PC-3 (cell line): ENCODE measurements around the gene ADGRF5. TPM values are rescaled to one million over a fixed set of nuclear protein-coding genes. Genes with fewer than 3 reads are reported as not detected.
"Not testable (repeated sequence)": the region's sequence is repeated elsewhere in the genome, so short reads cannot be mapped to it uniquely, and the experiment has no call there.

Experiments
- ATAC-seq: fragments of 200-7000 bp; cut with Tn5 transposase; 2 replicates; pipeline ENCODE4 v1.9.1; 2020; ENCODE audit warnings: mild to moderate bottlenecking, moderate library complexity
- BruUV-seq: library from RNA; stranded (reverse); fragments of 400-500 nt; replicated peaks from 2 replicates; lab custom pipeline; 2021; lab: Mats Ljungman, UMichigan
- CTCF ChIA-PET: fragments of 300-600 bp; sonication (Branson Sonifier 250); formaldehyde crosslinking; loops from one replicate; lab custom pipeline; 2022; ENCODE audit warnings: antibody characterized with exemption; lab: Charles Lee
- POLR2A ChIA-PET: fragments of 300-600 bp; sonication (Branson Sonifier 250); formaldehyde crosslinking; loops from one replicate; lab custom pipeline; 2022; ENCODE audit warnings: antibody characterized with exemption; ENCODE audit not compliant: unreplicated experiment; lab: Charles Lee
- DNase-seq: peaks from one replicate; pipeline ENCODE4 v3.0.0-alpha.2; 2015
- H2AFZ ChIP-seq: fragments of 300-600 bp; sonication (generic); 2 replicates; pipeline ENCODE4 v1.6.0; 2016; ENCODE audit warnings: antibody characterized with exemption, low read length
- H3F3A ChIP-seq: fragments of 300-600 bp; sonication (generic); one replicate; pipeline ENCODE4 v1.6.0; 2017; ENCODE audit warnings: antibody characterized with exemption, low read length, control low read depth, mild to moderate bottlenecking; ENCODE audit not compliant: unreplicated experiment
- H3K27ac ChIP-seq: fragments of 300-600 bp; sonication (generic); 2 replicates; pipeline ENCODE4 v1.5.1; 2016; ENCODE audit warnings: mild to moderate bottlenecking, low read length
- H3K27me3 ChIP-seq: fragments of 300-600 bp; sonication (generic); 2 replicates; pipeline ENCODE4 v1.6.1; 2016; ENCODE audit warnings: low read length, mixed read lengths
- H3K36me3 ChIP-seq: fragments of 300-600 bp; sonication (generic); 2 replicates; pipeline ENCODE4 v1.6.1; 2016; ENCODE audit warnings: low read depth, mixed run types, low read length, mixed read lengths
- H3K4me1 ChIP-seq: fragments of 300-600 bp; sonication (generic); 2 replicates; pipeline ENCODE4 v1.5.1; 2016; ENCODE audit warnings: low read length; ENCODE audit not compliant: insufficient read depth
- H3K4me2 ChIP-seq: fragments of 300-600 bp; sonication (generic); 2 replicates; pipeline ENCODE4 v1.6.0; 2016; ENCODE audit warnings: low read length
- H3K4me3 ChIP-seq: fragments of 300-600 bp; sonication (generic); 2 replicates; pipeline ENCODE4 v1.5.1; 2016; ENCODE audit warnings: mild to moderate bottlenecking, low read length, mixed read lengths
- H3K79me2 ChIP-seq: fragments of 300-600 bp; sonication (generic); 2 replicates; pipeline ENCODE4 v1.6.1; 2017; ENCODE audit warnings: low read length, mixed read lengths
- H3K9ac ChIP-seq: fragments of 300-600 bp; sonication (generic); 2 replicates; pipeline ENCODE4 v1.6.0; 2016; ENCODE audit warnings: mild to moderate bottlenecking, low read length
- H3K9me2 ChIP-seq: fragments of 300-600 bp; sonication (generic); replicated peaks from 2 replicates; pipeline ENCODE4 v1.6.1; 2016; ENCODE audit warnings: mixed run types, low read length, mixed read lengths
- H3K9me3 ChIP-seq: fragments of 300-600 bp; sonication (generic); 2 replicates; pipeline ENCODE4 v1.6.1; 2016; ENCODE audit warnings: low read length, mixed read lengths
- H4K20me1 ChIP-seq: fragments of 300-600 bp; sonication (generic); 2 replicates; pipeline ENCODE4 v1.6.1; 2016; ENCODE audit warnings: low read length, mixed read lengths
- CTCF ChIP-seq: fragments of 300-600 bp; sonication (generic); conservative IDR thresholded peaks from 2 replicates; pipeline ENCODE4 v1.5.1; 2017; ENCODE audit warnings: antibody characterized with exemption, low read depth, mild to moderate bottlenecking, low read length
- EZH2 ChIP-seq: fragments of 300-600 bp; sonication (generic); IDR thresholded peaks from one replicate; pipeline ENCODE4 v1.6.1; 2017; ENCODE audit warnings: antibody characterized with exemption, mild to moderate bottlenecking, low read length; ENCODE audit not compliant: unreplicated experiment
- EZH2phosphoT487 ChIP-seq: fragments of 300-600 bp; sonication (generic); IDR thresholded peaks from 2 replicates; pipeline ENCODE4 v1.6.1; 2018; ENCODE audit warnings: mild to moderate bottlenecking, antibody characterized with exemption, low read length, borderline replicate concordance
- intact Hi-C: fragments of 100-400 bp; cut with micrococcal nuclease; formaldehyde crosslinking; loops from 2 replicates; pipeline ENCODE4 v1.9.0; 2023
- total RNA-seq: library from RNA; depleted of rRNA; stranded (reverse); fragments of >200 nt; gene quantifications from 2 replicates; pipeline ENCODE4 v1.2.3, GENCODE V29; 2014

ADGRF5 gene
- total RNA-seq, 1 experiment from 2014 or later = 1.6 TPM

DNA sequence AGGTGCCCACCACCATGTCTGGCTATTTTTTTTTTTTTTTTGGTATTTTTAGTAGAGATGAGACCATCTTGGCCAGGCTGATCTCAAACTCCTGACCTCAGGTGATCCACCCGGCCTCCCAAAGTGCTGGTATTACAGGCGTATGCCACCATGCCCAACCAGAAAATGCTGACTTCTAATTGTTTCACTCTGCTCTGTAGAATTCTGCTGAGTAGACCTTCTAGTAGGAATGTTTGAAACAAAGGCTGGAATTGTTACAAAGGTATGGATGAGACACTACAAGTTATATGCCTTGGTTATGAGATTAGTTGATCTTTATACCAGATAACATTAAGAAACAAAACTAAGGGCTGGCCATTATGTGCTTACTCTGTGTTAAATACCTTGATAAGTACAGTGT, 83.7 kb downstream of the ADGRF5 start:
- Histone ChIP-seq H3K9me3 (peaks cover 13% of the 10 kb centered on the region), H3K4me1 (no peaks in the 10 kb centered on the region), H4K20me1 (no peaks in the 10 kb centered on the region), H3F3A (no peaks in the 10 kb centered on the region), H3K9me2 (no peaks in the 10 kb centered on the region), H3K4me3 (no peak overlapping the region), H2AFZ (no peak overlapping the region), H3K27ac (no peak overlapping the region), H3K27me3 (no peaks in the 10 kb centered on the region), H3K9ac (no peak overlapping the region), H3K36me3 (peaks cover 7% of the 10 kb centered on the region; the same call in 1 of the 2 replicates), H3K4me2 (no peak overlapping the region), H3K79me2 (no peaks in the 10 kb centered on the region)
- ChIA-PET POLR2A (no interaction called here), CTCF (no interaction called here)
- TF ChIP-seq EZH2phosphoT487 (no peak), CTCF (no peak), EZH2 (no peak)
- BruUV-seq = no TSS peak
- ATAC-seq = no peak
- DNase-seq = no peak
- intact Hi-C loops = no loop called here

DNA sequence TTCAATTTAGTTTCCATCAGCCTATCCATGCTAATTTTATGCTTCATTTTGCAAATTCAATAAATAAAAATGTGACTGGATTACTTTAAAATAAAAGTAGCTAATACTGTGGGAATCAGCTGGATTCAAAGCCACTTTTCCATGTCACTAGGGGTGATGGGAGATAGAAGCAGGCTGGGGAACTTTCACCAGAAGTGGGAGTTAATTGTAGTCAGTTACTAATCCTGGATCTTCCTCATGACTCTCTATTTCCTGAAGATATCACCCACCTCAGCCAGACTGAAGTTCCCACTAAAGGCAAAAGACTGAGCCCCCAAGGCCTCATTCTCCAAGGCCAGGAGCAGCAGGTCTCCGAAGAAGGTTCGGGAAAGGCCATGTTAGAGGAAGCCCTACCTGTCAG, 86.7 kb downstream of the ADGRF5 start:
- BruUV-seq, POLR2A ChIA-PET: not testable (repeated sequence)

DNA sequence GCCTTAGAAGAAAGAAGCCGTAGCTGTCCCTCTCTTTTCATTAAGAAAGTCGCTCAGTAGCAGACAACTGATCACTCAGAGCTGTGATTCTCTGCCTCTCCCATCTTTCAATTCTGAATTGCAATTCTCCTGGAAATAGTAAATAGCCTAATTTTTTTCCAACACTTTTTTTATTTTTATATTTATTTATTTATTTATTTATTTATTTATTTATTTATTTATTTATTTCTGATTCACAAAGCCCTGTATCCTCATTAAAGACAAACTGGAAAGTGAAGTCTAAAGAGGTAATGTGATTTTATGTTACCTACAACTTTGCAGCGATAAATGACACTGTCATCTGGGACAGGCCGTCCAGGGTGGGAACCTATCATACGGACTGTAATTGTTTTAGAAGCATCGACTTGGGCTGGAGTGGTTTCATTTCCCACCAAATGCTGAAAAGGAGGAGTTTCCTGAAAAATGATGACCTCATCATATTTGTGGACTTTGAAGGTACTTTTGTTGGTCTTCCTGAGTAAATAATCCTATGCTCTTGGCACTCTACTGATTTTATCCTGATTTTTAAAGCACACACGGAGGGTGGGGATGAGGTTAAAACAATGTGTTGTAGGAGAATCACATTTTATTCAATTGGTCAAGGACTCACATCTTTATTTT, 87.4 kb downstream of the ADGRF5 start:
- H3F3A ChIP-seq, BruUV-seq, intact Hi-C loops, DNase-seq, CTCF ChIA-PET, H2AFZ ChIP-seq, H3K36me3 ChIP-seq, H3K9me3 ChIP-seq, H3K4me1 ChIP-seq, H3K9me2 ChIP-seq, POLR2A ChIA-PET, H3K9ac ChIP-seq, H4K20me1 ChIP-seq, H3K27me3 ChIP-seq, H3K79me2 ChIP-seq, H3K4me3 ChIP-seq, ATAC-seq, H3K4me2 ChIP-seq, H3K27ac ChIP-seq: not testable (repeated sequence)

More for the DNA sequence above, 86.7 kb downstream of the ADGRF5 start:
- H3K79me2 ChIP-seq, H3K9me3 ChIP-seq, H3F3A ChIP-seq, CTCF ChIA-PET, H3K36me3 ChIP-seq, H3K4me2 ChIP-seq, H4K20me1 ChIP-seq, H3K27ac ChIP-seq, DNase-seq, H3K9ac ChIP-seq, H3K4me3 ChIP-seq, H3K4me1 ChIP-seq, H3K27me3 ChIP-seq, ATAC-seq, H3K9me2 ChIP-seq, H2AFZ ChIP-seq, intact Hi-C loops: not testable (repeated sequence)

DNA sequence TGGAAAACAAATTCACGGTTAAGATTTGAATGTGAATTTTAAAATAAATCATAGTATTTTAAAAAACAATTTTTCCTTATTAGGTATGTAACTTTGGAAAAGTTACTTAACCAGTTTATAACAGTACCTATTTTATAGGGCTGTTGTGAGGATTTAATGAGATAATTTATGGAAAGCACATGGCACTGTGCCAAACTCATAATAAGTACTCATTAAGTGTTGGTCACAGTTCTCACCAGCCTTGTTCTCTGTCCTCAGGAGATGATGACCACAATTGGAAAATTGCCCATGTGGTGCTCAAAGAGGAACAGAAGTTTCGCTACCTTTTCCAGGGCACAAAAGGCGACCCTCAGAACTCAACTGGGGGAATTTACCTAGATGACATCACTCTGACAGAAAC, 88.9 kb downstream of the ADGRF5 start:
- H3K9me2 ChIP-seq = no peaks in the 10 kb centered on the region
- H2AFZ ChIP-seq = no peak overlapping the region
- H3K4me3 ChIP-seq = no peak overlapping the region
- no peaks in the 10 kb centered on the region for H3K4me1 ChIP-seq
- no peak for TF ChIP-seq EZH2
- no peak for TF ChIP-seq EZH2phosphoT487
- TF ChIP-seq CTCF = no peak
- CTCF ChIA-PET = no interaction called here
- H3K9ac ChIP-seq = no peak overlapping the region
- no peak for DNase-seq
- H3K4me2 ChIP-seq = no peak overlapping the region
- H4K20me1 ChIP-seq = no peaks in the 10 kb centered on the region
- POLR2A ChIA-PET = no interaction called here
- ATAC-seq = no peak
- no peak overlapping the region for H3K27ac ChIP-seq
- intact Hi-C loops = no loop called here
- H3K27me3 ChIP-seq = no peaks in the 10 kb centered on the region
- H3F3A ChIP-seq = no peaks in the 10 kb centered on the region
- no TSS peak for BruUV-seq
- no peaks in the 10 kb centered on the region for H3K9me3 ChIP-seq
- no peaks in the 10 kb centered on the region for H3K36me3 ChIP-seq
- no peaks in the 10 kb centered on the region for H3K79me2 ChIP-seq
